ENCODE data around the gene A3GALT2.

The A3GALT2 gene

GRCh38 chr1:33320619-33321165, at the start of gene A3GALT2:
Gene A3GALT2 (minus strand): TSS chr1:33321098. CDS start chr1:33321098, 0 bp downstream.
- DNase-seq, result no peak

DNA sequence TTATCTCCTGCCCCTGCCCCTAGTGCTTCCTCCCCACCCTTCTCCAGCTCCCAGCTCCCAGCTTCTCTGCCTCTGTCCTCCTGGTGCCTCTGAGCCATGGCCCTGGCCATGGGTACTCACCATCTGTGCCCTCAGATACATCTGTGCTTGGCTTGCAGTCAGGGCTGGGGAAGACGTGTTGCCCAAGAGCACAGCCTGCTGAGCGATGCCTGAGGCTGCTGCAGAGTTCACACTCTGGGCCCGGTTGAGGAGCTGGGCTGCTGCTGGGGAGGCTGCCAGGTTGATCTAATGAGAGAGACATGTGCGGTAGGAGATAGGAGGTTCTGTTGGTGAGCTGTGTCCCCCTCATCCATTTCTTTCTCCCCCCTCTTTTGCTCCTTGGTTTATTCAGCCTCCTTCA, 49.4 kb upstream of the A3GALT2 start:
- DNase-seq, result no peak

GRCh38 chr1:33369764-33370163, 48.9 kb upstream of the A3GALT2 start:
- DNase-seq, result no peak

- no peak for DNase-seq
Observed at GRCh38 chr1:33369081-33369480, 48.2 kb upstream of the A3GALT2 start.

- no peak for DNase-seq
Observed at GRCh38 chr1:33368431-33368830, 47.5 kb upstream of the A3GALT2 start.

DNA sequence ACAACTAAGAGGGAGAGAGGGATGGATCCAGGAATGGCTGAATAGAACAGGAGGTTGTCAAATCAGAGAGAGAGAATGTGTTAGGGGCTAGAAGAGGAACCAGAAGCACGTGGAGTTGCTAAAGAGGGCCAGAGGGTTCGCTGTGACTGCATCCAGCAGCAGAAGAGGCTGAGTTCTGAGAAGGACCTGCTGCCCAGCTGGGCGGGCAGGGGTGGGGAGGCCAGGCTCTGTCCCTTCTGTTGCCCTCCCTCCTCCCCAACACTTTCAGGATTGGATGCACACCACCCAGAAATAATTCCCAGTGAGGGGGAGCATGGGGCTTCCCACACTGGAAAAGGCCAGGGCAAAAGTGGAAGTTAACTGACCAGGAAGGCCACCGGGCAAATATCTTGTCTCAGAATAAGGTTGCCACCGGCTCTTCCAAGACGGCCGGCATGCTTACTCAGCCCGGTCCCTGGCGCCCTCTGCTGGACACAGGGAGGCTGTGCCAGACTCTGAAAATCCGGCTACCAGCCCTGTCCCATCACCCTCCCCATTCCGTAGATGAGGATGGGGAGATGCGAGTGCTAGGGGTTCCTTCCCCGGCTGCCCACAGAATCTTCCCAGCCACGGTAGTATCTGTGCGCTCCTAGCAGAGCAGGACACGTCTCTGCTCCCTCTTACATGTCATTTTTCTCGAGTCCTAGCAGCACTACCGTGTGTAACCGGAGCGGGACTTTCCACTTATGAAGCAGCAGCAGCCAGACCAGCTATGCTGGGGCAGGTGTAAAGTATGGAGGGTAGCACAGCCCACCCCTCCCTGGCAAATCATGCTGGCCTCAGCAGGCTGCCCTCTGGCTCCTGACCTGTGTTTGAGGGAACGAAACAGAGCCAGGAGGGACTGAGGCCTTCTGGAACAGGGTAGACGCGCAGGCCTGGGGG, 46.8 kb upstream of the A3GALT2 start:
- peak; percentile 74 to 86 for DNase-seq

- DNase-seq, result no peak
Observed at GRCh38 chr1:33366762-33367484, 46.0 kb upstream of the A3GALT2 start.

- DNase-seq, result no peak
Observed at GRCh38 chr1:33365560-33365997, 44.7 kb upstream of the A3GALT2 start.

DNA sequence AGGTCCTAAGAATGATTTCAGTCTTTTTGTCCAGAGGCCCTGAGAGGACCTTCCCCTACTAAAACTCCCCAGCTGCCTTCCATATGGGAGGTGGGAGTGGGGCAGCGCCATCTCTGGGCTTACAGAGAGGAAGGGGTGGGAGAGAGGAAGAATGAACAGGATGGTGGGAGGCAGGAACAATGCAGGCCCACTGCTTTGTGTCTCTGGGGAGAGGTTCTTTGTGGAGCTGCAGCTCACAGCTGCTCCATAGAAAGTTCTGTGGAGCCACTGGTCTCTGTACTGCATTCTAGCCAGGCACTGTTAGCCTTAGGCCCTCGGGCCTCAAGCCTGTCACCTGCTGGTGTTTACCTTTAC, 43.6 kb upstream of the A3GALT2 start:
- no peak for DNase-seq

- no peak for DNase-seq
Observed at GRCh38 chr1:33363470-33363861, 42.6 kb upstream of the A3GALT2 start.

GRCh38 chr1:33363021-33363420, 42.1 kb upstream of the A3GALT2 start:
- DNase-seq, result no peak

- DNase-seq, result no peak
Observed at GRCh38 chr1:33361532-33362235, 40.8 kb upstream of the A3GALT2 start.

- no peak for DNase-seq
Observed at GRCh38 chr1:33360367-33360766, 39.5 kb upstream of the A3GALT2 start.

- no peak for DNase-seq
Observed at GRCh38 chr1:33359931-33360330, 39.0 kb upstream of the A3GALT2 start.

- DNase-seq, result no peak
Observed at GRCh38 chr1:33358795-33359503, 38.1 kb upstream of the A3GALT2 start.

- DNase-seq, result no peak
Observed at GRCh38 chr1:33358114-33358794, 37.4 kb upstream of the A3GALT2 start.

DNA sequence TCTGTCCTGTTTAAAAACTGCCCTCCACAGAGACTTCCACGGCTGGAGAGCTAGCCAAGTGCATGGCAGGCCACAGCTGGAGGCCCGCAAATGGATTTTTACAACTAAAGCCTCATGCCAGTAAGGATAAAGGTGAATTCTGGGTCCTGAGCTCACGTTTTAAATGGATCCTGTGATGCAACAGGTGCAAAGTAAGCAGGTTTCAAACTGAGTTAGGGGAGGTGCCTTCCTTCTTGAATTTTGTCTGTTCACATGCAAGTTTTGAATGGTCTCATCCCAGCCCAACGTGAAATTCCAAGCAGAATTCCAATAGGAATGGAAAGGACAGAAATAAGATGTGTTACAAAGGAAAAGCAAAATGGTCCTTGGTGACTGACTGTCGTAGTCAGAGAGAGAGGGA, 36.2 kb upstream of the A3GALT2 start:
- no peak for DNase-seq

DNA sequence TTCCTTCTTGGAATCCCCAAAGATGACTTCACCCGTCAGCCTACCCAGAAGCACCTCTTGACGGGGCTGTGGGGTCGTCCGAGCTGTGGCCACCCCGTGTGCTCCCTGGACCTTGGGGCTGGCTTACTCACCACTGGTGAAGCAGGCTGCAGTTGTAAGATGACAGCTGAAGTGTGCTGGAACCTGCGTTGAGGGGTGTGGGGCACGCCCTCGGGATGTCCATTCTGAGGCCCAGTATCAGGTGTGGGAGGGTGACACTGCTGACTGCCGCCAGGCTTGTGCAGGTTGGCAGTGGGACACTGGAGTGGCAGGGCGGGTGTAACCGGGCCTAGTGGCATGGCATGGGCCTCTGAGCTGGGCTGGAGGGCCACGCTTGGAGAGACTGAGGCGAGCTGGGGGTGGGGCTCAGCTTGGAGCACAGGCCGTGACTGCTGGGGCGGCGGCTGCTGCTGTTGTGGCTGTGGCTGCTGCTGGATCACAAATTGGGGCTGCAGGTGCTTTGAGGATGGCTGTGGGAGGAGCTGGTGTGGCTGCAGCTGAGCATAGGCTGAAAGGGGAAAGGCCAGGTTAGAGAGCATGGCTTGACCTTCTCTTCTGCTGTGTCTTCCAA, 33.9 kb upstream of the A3GALT2 start:
- DNase-seq, result no peak

- peak in 1 of 2 experiments; percentile 67 for DNase-seq
Observed at GRCh38 chr1:33353531-33353930, 32.6 kb upstream of the A3GALT2 start.

GRCh38 chr1:33351281-33351660, 30.4 kb upstream of the A3GALT2 start:
- DNase-seq, result no peak

DNA sequence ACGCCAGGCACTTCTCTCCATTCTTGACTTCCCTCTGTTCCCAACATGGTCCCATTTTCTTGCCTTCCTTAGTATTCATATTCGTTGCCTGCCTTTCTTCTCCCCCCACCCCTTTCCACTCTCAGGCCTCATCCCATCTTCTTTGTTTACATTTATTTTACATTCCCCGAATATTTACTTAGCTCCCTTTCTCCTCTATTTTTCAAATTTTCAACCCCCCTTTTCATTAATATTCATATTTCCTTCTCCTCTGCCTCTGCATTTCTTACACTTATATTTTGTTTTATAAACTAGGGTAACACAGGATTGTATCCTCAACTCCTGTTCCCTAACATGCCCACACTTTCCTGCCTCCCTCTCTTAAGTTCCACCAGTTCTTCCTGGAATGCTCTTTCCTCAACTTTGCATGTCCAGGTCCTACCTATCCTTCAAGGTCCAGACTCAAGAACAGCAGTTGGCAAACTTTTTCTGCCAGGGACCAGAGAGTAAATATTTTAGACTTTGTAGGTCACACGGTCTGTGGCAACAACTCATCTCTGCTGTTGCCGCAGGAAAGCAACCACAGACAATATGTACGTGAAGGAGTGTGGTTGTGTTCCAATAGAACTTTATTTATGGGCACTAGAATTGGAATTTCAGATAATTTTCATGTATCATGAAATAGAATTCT, 29.8 kb upstream of the A3GALT2 start:
- DNase-seq, result no peak
